ENCODE data around the gene CNOT6L. TPM values are rescaled to one million over a fixed set of nuclear protein-coding genes. Genes with fewer than 3 reads are reported as not detected.

CNOT6L gene
- total and polyA plus RNA-seq, 2 of the 4 experiments (the other 2 are of a cell fraction) = 3.5 to 21.1 TPM

GRCh38 chr4:77800077-77800476, 19.1 kb downstream of the CNOT6L start:
- Histone ChIP-seq H2AK9ac (replicated peaks; ENCODE audit: low read depth, low read length, poor library complexity) (no peak overlapping the region), H2BK20ac (ENCODE audit: low read depth, low read length) (no peak overlapping the region), H3K9me1 (ENCODE audit: insufficient read depth, low read length) (peaks cover 7% of the 10 kb centered on the region), H3K23ac (ENCODE audit: low read depth, low read length) (no peak overlapping the region), H3K9me3 (ENCODE audit: control insufficient read depth, insufficient read depth, low read length) (no peaks in the 10 kb centered on the region), H3K27me3 (ENCODE audit: control insufficient read depth, insufficient read depth, low read length) (no peaks in the 10 kb centered on the region), H4K20me1 (ENCODE audit: insufficient read depth, low read length) (peaks cover 16% of the 10 kb centered on the region; the same call in 1 of the 2 replicates), H3K79me1 (ENCODE audit: low read depth in 1 of 2, low read length in 2 of 2) (peaks cover 30 to 51% of the 10 kb centered on the region in 2 experiments), H4K8ac (ENCODE audit: low read depth in 2 of 2, low read length in 2 of 2) (no peak overlapping the region), H3K9ac (ENCODE audit: low read depth, low read length) (no peak overlapping the region), H4K5ac (ENCODE audit: low read depth, low read length) (no peak overlapping the region), H2AK5ac (ENCODE audit: low read depth, low read length) (no peak overlapping the region), H3K18ac (ENCODE audit: low read depth, low read length) (no peak overlapping the region), H3K14ac (replicated peaks; ENCODE audit: low read depth, low read length) (no peak overlapping the region), H3K4me3 (ENCODE audit: insufficient read depth, low read depth, low read length) (no peak overlapping the region), H2BK5ac (ENCODE audit: low read depth, low read length, poor library complexity, severe bottlenecking) (no peak overlapping the region), H3K4ac (ENCODE audit: low read depth, low read length) (no peak overlapping the region), H3K27ac (ENCODE audit: insufficient read depth, low read length) (no peak overlapping the region), H3K4me1 (ENCODE audit: control insufficient read depth, insufficient read depth, low read length) (peaks cover 4% of the 10 kb centered on the region; the same call in 1 of the 2 replicates), H2BK120ac (ENCODE audit: low read depth, low read length) (no peak overlapping the region), H2AFZ (replicated peaks; ENCODE audit: low read length, poor library complexity) (no peak overlapping the region), H2BK15ac (ENCODE audit: low read depth, low read length) (no peak overlapping the region), H3K4me2 (ENCODE audit: low read depth, low read length) (no peak overlapping the region), H3K36me3 (ENCODE audit: control insufficient read depth, insufficient read depth, low read length) (no peaks in the 10 kb centered on the region), H4K91ac (ENCODE audit: insufficient read depth, low read depth, low read length) (no peak overlapping the region), H3K56ac (ENCODE audit: extremely low read depth, insufficient read depth, low read length) (no peak overlapping the region)
- TF ChIP-seq, protein P1, sequence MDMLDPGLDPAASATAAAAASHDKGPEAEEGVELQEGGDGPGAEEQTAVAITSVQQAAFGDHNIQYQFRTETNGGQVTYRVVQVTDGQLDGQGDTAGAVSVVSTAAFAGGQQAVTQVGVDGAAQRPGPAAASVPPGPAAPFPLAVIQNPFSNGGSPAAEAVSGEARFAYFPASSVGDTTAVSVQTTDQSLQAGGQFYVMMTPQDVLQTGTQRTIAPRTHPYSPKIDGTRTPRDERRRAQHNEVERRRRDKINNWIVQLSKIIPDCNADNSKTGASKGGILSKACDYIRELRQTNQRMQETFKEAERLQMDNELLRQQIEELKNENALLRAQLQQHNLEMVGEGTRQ (IDR thresholded peaks at IDR 0.05; ENCODE audit: low read depth, low read length) = no peak
- no peak for TF ChIP-seq SMC3 (IDR thresholded peaks at IDR 0.05; ENCODE audit: low read depth, low read length)
- TF ChIP-seq ELK1 (IDR thresholded peaks at IDR 0.05; ENCODE audit: borderline replicate concordance, low read depth, low read length) = no peak
- no peak for TF ChIP-seq CEBPB (IDR thresholded peaks at IDR 0.05; ENCODE audit: low read depth, low read length)
- no peak for TF ChIP-seq BHLHE40 (IDR thresholded peaks at IDR 0.05; ENCODE audit: low read depth, low read length)
- TF ChIP-seq RFX5 (IDR thresholded peaks at IDR 0.05; ENCODE audit: low read depth, low read length) = no peak
- TF ChIP-seq MAFK (IDR thresholded peaks at IDR 0.05; ENCODE audit: low read depth, low read length) = no peak
- no peak for TF ChIP-seq RCOR1 (IDR thresholded peaks at IDR 0.05; ENCODE audit: insufficient replicate concordance, low read length)
- no peak for TF ChIP-seq CHD1 (IDR thresholded peaks at IDR 0.05; ENCODE audit: low read depth, low read length)
- no peak for TF ChIP-seq CTCF (conservative IDR thresholded peaks at IDR 0.05; ENCODE audit: low read depth, low read length)
- TF ChIP-seq MXI1 (IDR thresholded peaks at IDR 0.05; ENCODE audit: borderline replicate concordance, low read depth, low read length) = no peak
- TF ChIP-seq POLR2A (IDR thresholded peaks at IDR 0.05; ENCODE audit: low read depth, low read length) = no peak
- TF ChIP-seq RAD21 (IDR thresholded peaks at IDR 0.05; ENCODE audit: low read length) = no peak
- no peak for TF ChIP-seq MAZ (IDR thresholded peaks at IDR 0.05; ENCODE audit: borderline replicate concordance, low read depth, low read length)
- TF ChIP-seq NFE2L2 (IDR thresholded peaks at IDR 0.05; ENCODE audit: low read depth, low read length) = no peak
- TF ChIP-seq FOS (IDR thresholded peaks at IDR 0.05; ENCODE audit: low read depth, low read length) = no peak
- intact Hi-C loops (cut with micrococcal nuclease) = no loop called here
- CTCF ChIA-PET = interaction anchor here (0.6 to 1.8 kb wide), 6 partner anchors 9 to 73 kb away, joined by 3 to 5 read pairs (median 3); no protein-coding TSS in a partner anchor
- POLR2A ChIA-PET (ENCODE audit: unreplicated experiment) = no interaction called here
- no peak for DNase-seq
- no TSS peak for BruUV-seq (replicated peaks)
- no peak for ATAC-seq (ENCODE audit: low read depth)
- in situ Hi-C loops (cut with MboI; ENCODE audit: low sequenced_read_pairs) = no loop called here
- no CpG with 5 or more reads among the region's 2 CpGs for WGBS, 2 experiments (ENCODE audit: extremely low coverage in 2 of 2, insufficient read length in 1 of 2)
- dilution Hi-C loops (cut with HindIII; ENCODE audit: low sequenced_read_pairs, unreplicated experiment) = no loop called here
